H1 (cell line): Measurements from ENCODE around the gene LBX2.

Experiments
- CEBPB ChIP-seq: IDR thresholded peaks from 2 replicates; pipeline ENCODE4 v1.6.1; 2012; ENCODE audit warnings: low read depth, low read length
- CTCF ChIP-seq, 3 experiments: IDR thresholded peaks; 1 replicate in 2 of 3; 2 replicates in 1 of 3; pipeline versions ENCODE4 v1.5.1 to v1.6.1; 2011; ENCODE audit warnings: low read length in 3 of 3, mild to moderate bottlenecking in 3 of 3, inconsistent platforms in 2 of 3, low read depth in 1 of 3, moderate library complexity in 1 of 3; ENCODE audit not compliant: insufficient read depth in 1 of 3; ENCODE audit errors: control extremely low read depth in 1 of 3
- EZH2 ChIP-seq: fragments of 200-600 bp; sonication (generic); IDR thresholded peaks from 2 replicates; pipeline ENCODE4 v1.7.1; 2012; ENCODE audit warnings: low read depth, mild to moderate bottlenecking, moderate library complexity, low read length, inconsistent platforms; ENCODE audit not compliant: severe bottlenecking
- GABPA ChIP-seq: IDR thresholded peaks from 2 replicates; pipeline ENCODE4 v1.6.1; 2011; ENCODE audit warnings: mild to moderate bottlenecking, low read length, moderate library complexity, borderline replicate concordance; ENCODE audit not compliant: insufficient read depth
- POU5F1 ChIP-seq: IDR thresholded peaks from 2 replicates; pipeline ENCODE4 v1.6.1; 2011; ENCODE audit warnings: low read depth, mild to moderate bottlenecking, low read length, moderate library complexity
- RFX5 ChIP-seq: IDR thresholded peaks from 2 replicates; pipeline ENCODE4 v1.6.1; 2011; ENCODE audit warnings: low read depth, low read length, improper control_type of control experiment, borderline replicate concordance
- TAF1 ChIP-seq: IDR thresholded peaks from 2 replicates; pipeline ENCODE4 v1.6.1; 2011; ENCODE audit warnings: mild to moderate bottlenecking, low read depth, low read length
- USF2 ChIP-seq: IDR thresholded peaks from 2 replicates; pipeline ENCODE4 v1.6.1; 2011; ENCODE audit warnings: low read length, improper control_type of control experiment

GRCh38 chr2:74462786-74463105, 36.7 kb downstream of the LBX2 start:
- TF ChIP-seq POU5F1: no peak
- TF ChIP-seq CTCF (IDR thresholded peaks at IDR 0.05; ENCODE audit: control extremely low read depth in 1 of 3, insufficient read depth in 1 of 3, low read depth in 1 of 3, low read length in 3 of 3): no peak
- no peak for TF ChIP-seq GABPA
- TF ChIP-seq RFX5: no peak
- TF ChIP-seq TAF1: no peak
- no peak for TF ChIP-seq EZH2
- TF ChIP-seq CEBPB: no peak
- TF ChIP-seq USF2: no peak
